ENCODE data around the gene MEIOB.

DNA sequence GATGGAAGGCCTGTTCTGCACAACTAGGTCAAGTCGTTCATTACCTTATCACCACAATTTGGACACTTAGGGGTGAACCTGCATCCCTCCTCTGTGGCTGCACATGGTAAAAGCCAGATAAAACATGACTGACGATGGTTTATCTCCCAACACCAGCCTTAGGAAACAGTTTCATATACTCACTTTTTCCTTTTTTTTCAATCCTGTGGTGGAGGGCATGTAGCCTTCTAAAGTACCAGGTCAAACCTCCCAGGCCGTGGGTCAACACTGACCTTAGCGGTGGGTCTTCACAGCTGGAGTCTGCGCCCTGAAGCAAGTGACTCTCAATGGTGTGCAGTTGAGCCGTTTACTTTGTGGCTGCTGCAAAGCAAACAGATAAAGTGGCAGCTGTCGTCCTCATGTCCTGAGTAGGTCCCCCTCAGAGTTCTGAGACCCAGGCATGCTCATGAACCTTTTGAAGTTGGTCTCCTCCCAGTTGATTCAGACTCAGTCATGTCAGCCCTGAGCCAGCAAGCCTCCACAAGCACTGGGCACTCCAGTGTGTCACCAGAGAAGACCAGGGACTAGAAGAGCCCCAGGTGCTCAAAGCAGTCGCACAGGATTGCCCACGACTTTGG is 39.0 kb downstream of the MEIOB start:
- TF ChIP-seq, protein P1, sequence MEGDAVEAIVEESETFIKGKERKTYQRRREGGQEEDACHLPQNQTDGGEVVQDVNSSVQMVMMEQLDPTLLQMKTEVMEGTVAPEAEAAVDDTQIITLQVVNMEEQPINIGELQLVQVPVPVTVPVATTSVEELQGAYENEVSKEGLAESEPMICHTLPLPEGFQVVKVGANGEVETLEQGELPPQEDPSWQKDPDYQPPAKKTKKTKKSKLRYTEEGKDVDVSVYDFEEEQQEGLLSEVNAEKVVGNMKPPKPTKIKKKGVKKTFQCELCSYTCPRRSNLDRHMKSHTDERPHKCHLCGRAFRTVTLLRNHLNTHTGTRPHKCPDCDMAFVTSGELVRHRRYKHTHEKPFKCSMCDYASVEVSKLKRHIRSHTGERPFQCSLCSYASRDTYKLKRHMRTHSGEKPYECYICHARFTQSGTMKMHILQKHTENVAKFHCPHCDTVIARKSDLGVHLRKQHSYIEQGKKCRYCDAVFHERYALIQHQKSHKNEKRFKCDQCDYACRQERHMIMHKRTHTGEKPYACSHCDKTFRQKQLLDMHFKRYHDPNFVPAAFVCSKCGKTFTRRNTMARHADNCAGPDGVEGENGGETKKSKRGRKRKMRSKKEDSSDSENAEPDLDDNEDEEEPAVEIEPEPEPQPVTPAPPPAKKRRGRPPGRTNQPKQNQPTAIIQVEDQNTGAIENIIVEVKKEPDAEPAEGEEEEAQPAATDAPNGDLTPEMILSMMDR (conservative IDR thresholded peaks at IDR 0.05; ENCODE audit: low read depth, low read length): no peak
- no peak for TF ChIP-seq EZH2phosphoT487 (IDR thresholded peaks at IDR 0.05; ENCODE audit: borderline replicate concordance, low read length)
